HS-27A (cell line): ENCODE results near the gene PM20D2.

Source experiments
- DNase-seq: peaks from one replicate; pipeline ENCODE4 v3.0.0-alpha.2; 2012; ENCODE audit warnings: low read depth, missing footprints

The PM20D2 gene

GRCh38 chr6:89204096-89204495 lies 58.2 kb downstream of the PM20D2 start:
- DNase-seq = no peak

- no peak for DNase-seq
Observed at GRCh38 chr6:89205819-89206218, 60.0 kb downstream of the PM20D2 start.

- no peak for DNase-seq
Observed at GRCh38 chr6:89208551-89208950, 62.7 kb downstream of the PM20D2 start.

- DNase-seq = no peak
Observed at GRCh38 chr6:89209457-89209856, 63.6 kb downstream of the PM20D2 start.

GRCh38 chr6:89212472-89212871 lies 66.6 kb downstream of the PM20D2 start:
- no peak for DNase-seq

- DNase-seq = no peak
Observed at GRCh38 chr6:89214197-89214596, 68.3 kb downstream of the PM20D2 start.
